ENCODE results near the gene GFOD1.
A peak's percentile ranks its signal among the peaks of the same experiment; 100 is the strongest.
"Not testable (repeated sequence)": the region's sequence is repeated elsewhere in the genome, so short reads cannot be mapped to it uniquely, and the experiment has no call there.

GFOD1 gene

GRCh38 chr6:13409991-13410390, 77.4 kb downstream of the GFOD1 start:
- FAIRE-seq, result no peak

GRCh38 chr6:13407709-13408695, 79.4 kb downstream of the GFOD1 start:
- DNase-seq (ENCODE audit: insufficient read length, low spot score), result no peak
- FAIRE-seq, result no peak

More at GRCh38 chr6:13409991-13410390, 77.4 kb downstream of the GFOD1 start:
- no peak for DNase-seq (ENCODE audit: insufficient read length, low spot score)

- FAIRE-seq (no peak), DNase-seq (ENCODE audit: insufficient read length, low spot score) (no peak)
These were observed 80.1 kb downstream of the GFOD1 start for GRCh38 chr6:13407368-13407708.

GRCh38 chr6:13406781-13407180, 80.6 kb downstream of the GFOD1 start:
- DNase-seq (ENCODE audit: insufficient read length, low spot score), result no peak
- FAIRE-seq, result no peak

- no peak for FAIRE-seq
- no peak for DNase-seq (ENCODE audit: insufficient read length, low spot score)
These were observed 81.4 kb downstream of the GFOD1 start for GRCh38 chr6:13405961-13406477.

- no peak for FAIRE-seq
- no peak for DNase-seq (ENCODE audit: insufficient read length, low spot score)
These were observed 82.5 kb downstream of the GFOD1 start for GRCh38 chr6:13404892-13405254.

GRCh38 chr6:13404228-13404891, 83.0 kb downstream of the GFOD1 start:
- FAIRE-seq (no peak), DNase-seq (ENCODE audit: insufficient read length, low spot score) (no peak)

GRCh38 chr6:13402711-13403110, 84.7 kb downstream of the GFOD1 start:
- FAIRE-seq, result no peak

GRCh38 chr6:13400772-13401171, 86.6 kb downstream of the GFOD1 start:
- DNase-seq (ENCODE audit: insufficient read length, low spot score) (no peak), FAIRE-seq (peak; percentile 66)

More at GRCh38 chr6:13402711-13403110, 84.7 kb downstream of the GFOD1 start:
- no peak for DNase-seq (ENCODE audit: insufficient read length, low spot score)

GRCh38 chr6:13398421-13398994, 88.9 kb downstream of the GFOD1 start:
- FAIRE-seq (no peak), DNase-seq (ENCODE audit: insufficient read length, low spot score) (no peak)

- DNase-seq (ENCODE audit: insufficient read length, low spot score), result no peak
- FAIRE-seq, result no peak
These were observed 89.4 kb downstream of the GFOD1 start for GRCh38 chr6:13398069-13398381.

GRCh38 chr6:13397359-13398068, 89.9 kb downstream of the GFOD1 start:
- FAIRE-seq (peak; percentile 86), DNase-seq (ENCODE audit: insufficient read length, low spot score) (peak; percentile 63)

GRCh38 chr6:13396241-13396792, 91.1 kb downstream of the GFOD1 start:
- FAIRE-seq (no peak), DNase-seq (ENCODE audit: insufficient read length, low spot score) (no peak)

- DNase-seq (ENCODE audit: insufficient read length, low spot score), result peak; percentile 22
- peak; percentile 73 for FAIRE-seq
These were observed 91.8 kb downstream of the GFOD1 start for GRCh38 chr6:13395272-13396237.

- FAIRE-seq (no peak), DNase-seq (ENCODE audit: insufficient read length, low spot score) (no peak)
These were observed 94.9 kb downstream of the GFOD1 start for GRCh38 chr6:13392462-13392861.

- DNase-seq (ENCODE audit: insufficient read length, low spot score) (no peak), FAIRE-seq (no peak)
These were observed 95.9 kb downstream of the GFOD1 start for GRCh38 chr6:13391537-13391936.

GRCh38 chr6:13390658-13391057, 96.7 kb downstream of the GFOD1 start:
- FAIRE-seq (no peak), DNase-seq (ENCODE audit: insufficient read length, low spot score) (no peak)

GRCh38 chr6:13389237-13389636, 98.2 kb downstream of the GFOD1 start:
- not testable (repeated sequence) for FAIRE-seq; DNase-seq (ENCODE audit: insufficient read length, low spot score)

GRCh38 chr6:13388769-13389168, 98.6 kb downstream of the GFOD1 start:
- not testable (repeated sequence) for DNase-seq (ENCODE audit: insufficient read length, low spot score); FAIRE-seq

Measured in GM19239 (cell line).